Measurements from ENCODE around the gene SLC25A38.

DNA sequence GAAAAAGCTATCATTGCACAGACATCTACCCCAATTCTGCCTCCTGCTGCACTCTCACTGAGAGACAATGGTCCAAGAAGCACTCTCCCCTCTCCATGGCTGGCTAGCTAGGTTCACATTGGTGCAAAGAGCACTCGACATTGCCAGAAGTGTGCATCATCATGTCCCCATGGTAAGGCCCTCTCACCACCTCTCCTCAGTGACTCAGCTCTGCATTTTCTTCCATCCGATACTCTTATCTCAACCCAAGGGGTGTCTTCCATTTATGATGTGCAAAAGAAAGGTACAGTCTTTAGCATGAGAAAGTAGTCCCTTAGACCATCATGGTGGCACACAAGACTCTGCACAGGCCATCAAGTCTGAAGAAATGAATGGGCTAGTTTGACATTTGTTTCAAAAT is 37.4 kb downstream of the SLC25A38 start:
- TF ChIP-seq, protein P1, sequence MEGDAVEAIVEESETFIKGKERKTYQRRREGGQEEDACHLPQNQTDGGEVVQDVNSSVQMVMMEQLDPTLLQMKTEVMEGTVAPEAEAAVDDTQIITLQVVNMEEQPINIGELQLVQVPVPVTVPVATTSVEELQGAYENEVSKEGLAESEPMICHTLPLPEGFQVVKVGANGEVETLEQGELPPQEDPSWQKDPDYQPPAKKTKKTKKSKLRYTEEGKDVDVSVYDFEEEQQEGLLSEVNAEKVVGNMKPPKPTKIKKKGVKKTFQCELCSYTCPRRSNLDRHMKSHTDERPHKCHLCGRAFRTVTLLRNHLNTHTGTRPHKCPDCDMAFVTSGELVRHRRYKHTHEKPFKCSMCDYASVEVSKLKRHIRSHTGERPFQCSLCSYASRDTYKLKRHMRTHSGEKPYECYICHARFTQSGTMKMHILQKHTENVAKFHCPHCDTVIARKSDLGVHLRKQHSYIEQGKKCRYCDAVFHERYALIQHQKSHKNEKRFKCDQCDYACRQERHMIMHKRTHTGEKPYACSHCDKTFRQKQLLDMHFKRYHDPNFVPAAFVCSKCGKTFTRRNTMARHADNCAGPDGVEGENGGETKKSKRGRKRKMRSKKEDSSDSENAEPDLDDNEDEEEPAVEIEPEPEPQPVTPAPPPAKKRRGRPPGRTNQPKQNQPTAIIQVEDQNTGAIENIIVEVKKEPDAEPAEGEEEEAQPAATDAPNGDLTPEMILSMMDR (IDR thresholded peaks at IDR 0.05; ENCODE audit: insufficient read depth, low read length) = no peak
- no peak for TF ChIP-seq SPI1 (IDR thresholded peaks at IDR 0.05; ENCODE audit: borderline replicate concordance, low read depth)
- no peak for TF ChIP-seq REST (IDR thresholded peaks at IDR 0.05; ENCODE audit: insufficient replicate concordance, low read depth)
- TF ChIP-seq POLR2AphosphoS5 (IDR thresholded peaks at IDR 0.05; ENCODE audit: low read depth) = no peak
- no peak for TF ChIP-seq GABPA (IDR thresholded peaks at IDR 0.05; ENCODE audit: low read depth)

All from HL-60 (cell line).